GM19023 (cell line): ENCODE measurements around the gene SH2D1A.
"Not testable (repeated sequence)": the region's sequence is repeated elsewhere in the genome, so short reads cannot be mapped to it uniquely, and the experiment has no call there.

Experiments
- ATAC-seq: cut with Tn5 transposase; IDR thresholded peaks from one replicate; pipeline ENCODE4 v1.9.1; 2021; ENCODE audit warnings: mild to moderate bottlenecking, moderate library complexity; ENCODE audit not compliant: unreplicated experiment

SH2D1A gene

DNA sequence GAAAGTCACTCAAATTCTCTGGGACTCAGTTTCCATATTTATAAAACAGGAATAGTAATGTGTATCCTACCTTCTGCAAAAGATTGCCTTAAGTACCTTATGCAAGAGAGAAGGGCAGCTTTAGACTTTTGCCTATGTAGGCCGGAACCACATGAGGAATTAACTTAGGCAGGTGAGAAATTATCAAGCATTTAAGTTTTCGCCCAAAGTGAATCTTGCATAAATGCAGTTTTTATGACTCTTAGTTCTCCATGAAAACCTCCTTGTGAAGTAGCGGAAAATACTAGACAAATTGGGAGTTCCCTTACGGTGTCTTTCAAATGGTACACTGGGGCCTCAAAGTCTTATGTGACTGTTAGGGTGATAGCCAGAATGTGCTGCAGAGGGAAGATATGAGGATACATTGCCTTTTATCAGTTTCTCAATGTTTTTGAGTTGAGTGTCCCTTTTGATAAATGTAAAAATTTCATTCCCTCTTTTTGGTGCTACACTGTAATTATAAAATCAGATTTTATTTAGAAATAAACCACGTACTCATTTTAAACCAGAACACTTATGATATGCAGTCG, 2.6 kb downstream of the SH2D1A start:
- ATAC-seq: no peak

DNA sequence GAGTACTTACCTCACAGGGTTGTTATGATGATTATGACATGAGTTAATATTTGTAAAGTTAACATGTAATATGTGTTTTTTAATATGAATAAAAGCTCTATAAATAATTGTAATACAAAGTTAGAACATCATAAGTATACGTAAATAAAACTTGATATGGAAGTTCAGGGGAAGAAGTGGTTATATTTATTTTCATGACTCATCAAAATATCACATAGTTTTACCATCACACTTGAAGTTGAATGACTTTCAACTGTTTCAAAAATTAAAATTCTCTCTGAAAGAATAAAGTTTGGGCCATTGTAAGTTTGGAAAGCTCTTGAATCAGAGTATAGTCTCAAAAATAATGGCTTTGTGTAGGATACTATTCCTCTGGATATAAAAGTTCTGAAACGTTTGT, 8.3 kb downstream of the SH2D1A start:
- no peak for ATAC-seq

DNA sequence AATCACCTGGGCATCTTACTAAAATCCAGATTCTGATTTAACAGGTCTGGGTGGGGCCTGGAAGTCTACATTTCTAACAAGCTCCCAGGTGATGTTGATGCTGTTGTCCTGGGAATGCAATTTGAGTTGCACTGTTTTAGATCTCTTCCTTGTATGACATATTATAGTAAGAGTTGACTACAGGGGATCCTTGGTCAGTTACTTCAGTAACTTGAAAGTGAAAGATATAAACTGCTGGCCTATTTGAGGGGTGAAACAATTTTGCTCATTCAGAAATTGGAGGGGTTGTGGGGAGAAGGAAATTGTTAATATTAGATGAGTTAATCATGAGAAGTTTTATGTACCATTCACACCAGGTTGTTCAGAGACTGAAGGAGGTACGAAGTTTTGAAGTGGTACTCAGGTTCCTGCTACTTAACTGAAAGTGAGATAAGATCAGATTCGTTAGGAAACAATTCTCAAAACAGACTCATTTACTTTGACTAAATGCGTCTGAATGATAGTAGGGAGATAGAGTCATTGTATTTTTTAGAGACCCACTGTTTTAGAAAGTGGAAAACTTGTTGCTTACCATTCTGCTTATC, 12.5 kb downstream of the SH2D1A start:
- peak; percentile 53 for ATAC-seq

DNA sequence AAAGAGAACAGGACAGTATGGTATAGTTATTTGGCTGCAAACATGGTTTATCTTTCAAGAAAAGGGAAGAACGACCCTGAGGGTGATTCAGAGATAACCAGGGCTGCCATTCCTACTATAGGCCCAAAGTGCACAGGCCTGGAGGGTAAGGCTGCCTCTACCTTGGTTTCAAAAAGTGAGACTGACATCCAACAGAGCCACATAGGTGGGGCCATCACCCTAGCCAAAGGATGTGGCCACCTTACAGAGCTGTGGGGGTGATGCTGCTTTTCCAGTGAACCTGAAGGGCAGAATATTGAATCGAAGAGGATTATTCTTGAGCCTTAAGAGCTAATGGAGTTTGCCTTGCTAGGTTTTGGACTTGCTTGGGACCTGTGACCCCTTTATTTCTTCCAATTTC, 15.7 kb downstream of the SH2D1A start:
- ATAC-seq: no peak

DNA sequence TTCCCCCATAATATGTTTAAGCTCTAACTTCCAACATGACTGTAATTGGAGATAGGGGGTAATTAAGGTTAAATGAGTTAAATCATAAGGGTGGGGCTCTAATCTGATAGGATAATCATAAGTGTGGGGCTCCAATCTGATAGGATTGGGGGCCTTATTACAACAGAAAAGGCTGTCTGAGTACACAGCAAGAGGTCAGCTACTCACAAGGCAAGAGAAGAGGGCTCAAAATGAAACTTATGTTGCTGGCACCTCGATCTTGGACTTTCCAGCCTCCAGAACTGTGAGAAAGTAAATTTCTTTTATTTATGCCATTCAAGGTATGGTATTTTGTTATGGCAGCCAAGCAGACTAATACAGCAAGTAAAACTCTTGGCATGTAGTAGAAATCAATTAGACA, 16.4 kb downstream of the SH2D1A start:
- ATAC-seq: no peak

DNA sequence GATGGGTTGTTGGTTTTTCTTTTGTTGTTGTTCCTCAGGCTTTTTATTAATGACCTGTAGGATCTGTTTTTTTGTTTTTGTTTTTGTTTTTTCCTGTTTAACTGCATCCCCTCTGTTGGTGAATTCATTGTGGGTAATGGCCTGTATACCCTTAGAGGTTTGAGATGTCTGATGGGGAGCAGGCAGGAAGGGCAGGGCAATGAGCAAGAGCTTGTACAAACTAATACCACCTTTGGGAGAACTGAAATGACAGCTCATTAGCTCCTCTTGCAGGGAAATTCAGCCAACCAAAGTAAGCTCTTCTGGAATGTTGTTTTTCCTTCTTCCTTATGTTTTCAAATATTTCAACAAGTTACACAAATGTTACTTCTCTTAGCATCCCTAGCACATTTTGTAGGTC, 23.4 kb downstream of the SH2D1A start:
- ATAC-seq: no peak

DNA sequence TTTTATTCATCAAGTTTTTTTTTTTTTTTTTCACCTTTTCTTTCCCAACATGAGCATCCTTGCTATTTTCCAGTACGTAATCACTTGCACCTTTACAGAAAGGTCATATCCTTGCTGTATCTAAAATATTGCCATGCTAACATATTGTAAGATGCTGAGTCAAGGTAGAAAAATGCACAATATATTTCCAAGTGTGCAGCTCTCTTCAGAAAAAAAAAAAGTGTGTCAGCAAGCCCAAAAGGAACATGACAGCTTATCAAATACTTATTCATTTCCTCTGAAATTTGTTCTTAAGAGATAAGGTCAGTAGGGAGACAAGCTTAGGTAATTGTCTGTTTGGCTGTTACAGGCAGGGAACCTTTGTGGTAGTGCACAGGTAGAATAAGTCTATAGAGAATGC, 27.0 kb downstream of the SH2D1A start:
- ATAC-seq: no peak

DNA sequence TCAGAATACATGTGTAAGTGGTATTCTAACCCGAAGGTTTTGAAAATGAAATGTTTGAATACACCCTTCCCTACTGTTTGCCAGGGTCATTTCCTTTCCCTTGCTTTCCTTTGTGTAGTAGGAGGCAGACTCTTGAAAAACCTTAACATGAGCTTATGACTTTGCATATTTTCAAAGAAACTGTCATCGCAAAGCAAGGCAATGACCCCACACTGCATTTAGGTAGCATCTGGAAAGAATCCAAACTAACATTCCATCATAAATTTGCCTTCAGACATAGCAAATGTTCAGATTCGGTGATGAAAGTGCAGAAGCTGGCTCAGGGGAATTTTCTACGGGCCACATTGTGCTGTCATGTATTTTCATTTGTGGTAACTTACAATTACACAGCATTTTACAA, 32.3 kb downstream of the SH2D1A start:
- ATAC-seq: no peak

DNA sequence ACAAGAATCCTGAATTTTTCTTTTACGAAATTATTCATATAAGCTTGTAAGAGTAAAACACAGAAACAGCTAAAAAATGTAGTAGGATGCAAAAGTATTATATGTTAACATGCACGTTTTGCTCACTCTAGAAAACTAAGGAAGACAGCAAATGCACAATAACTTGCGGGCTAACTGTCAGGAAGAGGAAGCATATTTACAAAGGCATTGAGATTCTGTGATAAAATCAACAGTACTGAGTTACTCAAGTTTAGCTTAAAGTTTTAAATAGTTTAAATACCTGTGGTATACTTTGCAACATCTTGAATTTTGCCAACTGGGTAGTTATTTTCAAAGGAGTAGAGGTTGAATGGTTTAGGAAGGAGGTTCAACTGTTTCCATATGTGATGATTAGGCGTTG, 37.0 kb downstream of the SH2D1A start:
- no peak for ATAC-seq

DNA sequence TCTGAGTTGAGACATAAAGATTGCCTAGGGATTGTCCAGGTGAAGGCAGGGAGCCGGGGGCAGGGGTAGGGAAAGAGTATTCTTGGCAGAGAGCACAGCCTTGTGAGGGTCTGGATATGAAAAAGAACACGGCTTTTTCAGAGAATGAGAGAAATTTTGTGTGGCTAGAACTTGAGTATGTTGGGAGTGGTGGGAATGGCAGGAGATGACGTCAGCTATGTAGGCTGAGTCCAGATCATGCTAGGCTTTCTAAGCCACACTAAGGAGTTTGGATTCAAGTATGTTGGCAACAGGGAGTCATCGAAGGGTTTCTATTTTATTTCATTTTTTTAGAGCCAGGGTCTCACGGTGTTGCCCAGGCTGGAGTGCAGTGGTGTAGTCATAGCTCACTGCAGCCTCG, 40.0 kb downstream of the SH2D1A start:
- ATAC-seq: no peak

DNA sequence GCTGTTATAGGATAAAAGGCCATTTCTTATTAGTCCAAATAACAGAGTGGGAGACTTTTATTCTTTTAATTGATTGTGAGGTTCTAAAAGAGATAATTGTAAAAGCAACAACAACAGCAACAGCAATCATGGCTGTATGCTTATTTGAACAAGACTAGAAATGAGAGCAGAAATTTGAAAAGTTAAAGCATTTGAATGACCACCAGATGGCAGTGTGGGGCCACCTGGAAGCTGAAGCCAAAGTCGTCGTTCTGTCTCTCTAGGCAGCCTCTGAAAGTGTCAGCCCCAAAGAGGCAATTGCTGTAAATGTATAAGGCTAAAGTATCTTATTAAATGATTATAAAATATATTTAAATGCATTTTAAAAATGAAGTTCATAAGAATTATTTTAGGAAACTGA, 42.2 kb downstream of the SH2D1A start:
- peak; percentile 79 for ATAC-seq

DNA sequence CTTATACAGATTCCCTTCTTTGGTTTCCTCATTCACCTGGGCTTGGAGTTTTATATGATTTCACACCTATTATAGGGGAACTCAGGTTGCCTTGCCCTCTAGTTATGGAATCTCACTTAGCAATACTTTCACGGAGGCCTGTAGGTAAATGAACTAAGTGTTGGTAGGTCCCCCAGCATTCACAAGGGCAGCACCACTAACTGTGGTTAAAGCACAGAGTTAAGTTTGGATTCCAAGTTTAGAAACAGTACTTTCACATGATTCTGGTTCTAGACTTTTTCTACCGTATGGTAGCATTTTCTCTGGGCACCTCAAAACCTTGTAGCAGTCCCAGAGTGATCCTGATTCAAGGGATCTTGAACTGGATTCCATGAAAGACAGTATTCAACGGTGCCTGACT, 46.4 kb downstream of the SH2D1A start:
- ATAC-seq: no peak

DNA sequence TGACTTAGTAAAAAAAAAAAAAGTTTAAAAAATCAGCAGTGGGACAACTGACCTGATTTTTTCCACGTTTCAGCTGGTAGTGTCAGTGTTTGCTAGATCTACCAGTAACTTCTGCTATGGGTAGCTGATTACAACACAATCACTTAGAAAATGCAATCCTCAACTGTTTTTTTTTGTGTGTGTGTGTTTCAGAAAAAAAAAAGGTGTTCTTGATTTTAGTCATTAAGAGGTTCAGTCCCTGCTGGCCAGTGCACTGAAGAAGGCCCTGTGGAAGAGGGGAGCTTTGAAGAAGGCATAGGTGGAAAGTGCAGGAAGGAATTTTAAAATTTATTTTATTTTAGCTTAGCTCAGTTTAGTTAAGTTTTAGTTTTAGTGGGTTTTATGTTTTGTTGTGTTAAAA, 46.9 kb downstream of the SH2D1A start:
- ATAC-seq: no peak

DNA sequence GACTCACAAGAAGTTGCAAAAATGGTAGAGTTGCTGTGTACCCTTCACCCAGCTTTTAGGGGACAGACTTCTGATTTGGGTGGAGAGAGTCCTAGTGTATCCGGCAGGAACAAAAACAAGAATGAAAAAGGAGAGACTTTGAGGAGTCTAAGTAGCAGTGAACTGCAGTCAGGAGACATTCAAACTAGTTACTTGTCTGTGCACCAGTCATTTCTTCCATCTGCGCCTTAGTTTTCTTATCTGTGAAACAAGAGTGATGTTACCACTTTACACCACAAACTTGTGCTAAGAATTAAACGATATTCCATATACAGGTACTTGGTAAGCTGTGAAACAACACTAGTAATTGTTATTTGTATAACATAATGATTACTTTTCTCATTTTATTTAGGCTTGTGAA, 47.3 kb downstream of the SH2D1A start:
- no peak for ATAC-seq

DNA sequence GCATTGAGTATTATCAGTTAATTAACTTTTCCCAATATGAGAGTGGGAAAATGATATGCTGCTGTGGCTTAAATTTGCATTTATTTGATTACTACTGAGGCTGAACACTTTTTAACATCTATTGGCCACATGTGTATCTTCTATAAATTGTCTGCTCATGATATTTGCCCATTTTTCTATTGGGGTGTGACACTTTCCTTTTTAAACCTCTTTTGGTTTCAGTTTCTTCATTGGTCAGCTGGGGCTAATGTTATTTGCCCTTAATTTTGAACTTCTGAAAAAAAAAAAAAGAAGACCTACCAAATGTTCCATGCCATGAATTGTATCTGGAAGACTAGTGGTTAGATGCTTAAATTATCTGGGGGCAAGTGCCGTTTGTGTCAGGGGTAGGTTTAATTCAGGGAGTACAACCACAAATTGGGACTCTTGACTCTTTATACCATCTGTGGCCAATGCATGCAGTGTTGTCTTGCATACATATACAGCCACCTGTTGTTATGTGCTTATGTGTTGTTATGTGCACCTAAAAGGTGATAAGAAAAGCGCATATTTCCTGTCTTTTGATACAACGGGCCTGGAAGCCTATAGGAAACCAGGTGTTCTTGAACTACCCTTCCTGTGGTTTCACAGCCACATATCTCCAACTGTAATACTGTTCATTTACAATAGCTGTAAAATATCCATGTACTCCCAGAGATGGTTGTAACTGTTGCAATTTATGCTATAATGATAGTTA, 49.0 kb downstream of the SH2D1A start:
- ATAC-seq: peak; percentile 53

DNA sequence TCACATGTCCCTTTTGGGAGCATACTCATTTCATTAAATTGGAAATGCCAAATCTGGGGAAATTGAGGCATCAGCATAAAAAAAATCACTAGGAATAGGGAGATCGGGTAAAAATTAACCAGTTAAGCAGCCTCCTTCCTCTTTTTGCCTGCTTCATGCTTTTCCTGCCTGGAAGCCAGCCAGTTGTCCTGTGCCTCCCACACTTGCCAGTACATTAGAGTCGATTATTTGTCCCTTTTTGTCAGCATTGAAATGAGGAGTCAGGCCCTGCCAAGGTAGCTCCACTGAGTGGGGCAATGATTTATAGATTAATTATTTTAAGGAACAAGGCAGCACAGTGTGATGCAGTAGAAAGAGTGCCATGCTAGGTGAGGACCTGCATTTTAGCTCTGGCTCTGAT, 55.3 kb downstream of the SH2D1A start:
- ATAC-seq: no peak

DNA sequence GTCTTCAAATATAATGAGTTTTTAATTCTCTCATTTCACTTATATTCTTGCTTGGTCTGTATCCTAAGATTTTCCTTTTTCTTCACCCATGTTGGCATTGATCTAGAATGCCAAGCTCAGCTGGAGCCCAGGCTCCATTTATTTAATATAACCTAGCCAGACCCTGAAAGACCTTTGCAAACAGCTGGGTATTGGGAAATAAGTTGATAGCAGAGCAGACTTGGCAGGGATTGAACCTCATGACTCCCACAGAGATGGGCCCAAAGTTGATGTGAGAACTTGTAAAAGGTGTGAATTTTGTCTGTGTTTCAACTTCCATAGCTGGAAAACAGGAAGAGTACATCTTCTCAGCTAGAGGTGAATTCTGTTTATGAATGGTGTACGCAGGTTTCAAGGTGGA, 59.5 kb downstream of the SH2D1A start:
- ATAC-seq: no peak

DNA sequence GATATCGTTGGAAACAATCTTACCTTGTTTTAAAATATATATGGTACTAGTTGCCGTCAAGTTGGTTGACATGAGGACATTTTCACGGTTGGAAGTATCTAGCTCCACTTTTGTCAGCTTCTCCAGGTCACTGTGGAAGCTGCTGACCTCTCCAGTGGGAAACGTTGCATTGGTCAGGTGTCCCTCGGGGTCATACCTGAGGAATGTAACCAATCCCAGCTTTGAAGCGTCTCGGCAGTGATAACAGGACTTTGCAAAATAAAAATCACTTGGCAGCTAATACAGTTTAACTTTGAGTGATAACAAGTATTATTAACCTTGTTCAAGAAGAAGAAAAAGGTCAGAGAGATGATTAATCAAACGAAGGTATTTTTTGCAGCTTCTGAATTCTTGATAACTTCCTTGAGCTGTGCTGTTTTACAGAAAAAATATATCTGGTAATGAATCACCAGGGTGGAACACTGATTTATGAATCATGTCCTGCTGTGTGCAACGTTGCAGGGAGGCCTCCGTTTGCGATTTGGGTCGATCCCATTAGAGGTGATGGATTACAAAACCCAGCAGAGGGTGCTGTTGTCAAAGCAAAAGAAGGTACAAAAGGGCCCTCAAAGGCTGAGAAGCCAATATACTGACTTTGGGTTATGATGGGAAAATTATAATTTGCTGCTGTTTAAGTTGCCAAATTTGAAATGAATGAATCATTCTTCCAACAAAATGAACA, 60.1 kb downstream of the SH2D1A start:
- ATAC-seq: peak; percentile 89

DNA sequence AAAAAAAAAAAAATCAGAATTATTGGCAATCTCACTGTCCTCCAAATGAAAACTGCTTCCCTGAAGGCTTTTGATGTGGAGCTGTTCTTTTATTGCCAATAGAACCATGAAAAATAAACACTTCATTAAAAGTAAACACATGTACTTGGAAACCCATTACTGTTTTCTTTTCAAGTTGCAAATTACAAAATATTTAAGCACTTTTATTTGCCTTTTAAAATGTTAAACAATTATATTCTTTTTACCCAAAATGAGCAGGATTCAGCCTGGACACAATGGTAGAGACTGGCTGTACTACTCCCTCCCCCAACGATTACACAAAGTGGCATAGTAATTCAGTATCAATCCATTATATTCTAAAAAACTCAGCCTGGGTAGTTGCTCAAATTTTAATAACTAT, 60.9 kb downstream of the SH2D1A start:
- no peak for ATAC-seq

DNA sequence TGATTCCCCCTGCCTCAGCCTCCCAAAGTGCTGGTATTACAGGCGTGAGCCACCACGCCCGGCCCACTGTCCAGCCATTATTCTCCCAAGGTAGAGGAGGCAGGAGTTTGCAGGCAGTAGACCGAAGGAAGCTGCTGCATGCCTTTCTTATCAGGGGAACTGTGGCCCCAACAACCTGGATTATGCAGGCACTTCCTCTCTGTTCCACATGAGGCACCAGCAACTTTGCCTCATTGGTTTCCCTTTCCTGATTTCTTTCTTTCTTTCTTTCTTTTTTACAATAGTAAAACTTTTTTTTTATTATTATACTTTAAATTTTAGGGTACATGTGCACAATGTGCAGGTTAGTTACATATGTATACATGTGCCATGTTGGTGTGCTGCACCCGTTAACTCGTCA, 62.0 kb downstream of the SH2D1A start:
- not testable (repeated sequence) for ATAC-seq

DNA sequence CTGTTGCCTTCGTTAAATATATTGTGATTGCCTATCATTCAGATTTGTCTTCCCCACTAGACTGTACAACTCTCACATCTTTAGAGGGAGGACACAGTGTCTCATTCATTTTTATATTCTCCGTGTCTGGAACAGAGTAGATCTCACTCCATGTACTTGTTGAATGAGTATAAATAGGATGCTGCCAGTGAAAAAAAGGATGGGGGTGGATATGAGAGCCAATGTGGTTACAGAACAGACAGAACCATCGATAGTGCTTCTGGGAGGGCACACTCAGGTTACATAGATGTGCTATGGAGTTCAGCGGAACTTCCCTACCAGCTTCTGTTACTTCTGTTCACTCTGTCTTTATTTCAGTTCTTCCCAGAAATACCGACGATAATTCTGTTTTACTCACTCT, 66.9 kb downstream of the SH2D1A start:
- ATAC-seq: no peak

DNA sequence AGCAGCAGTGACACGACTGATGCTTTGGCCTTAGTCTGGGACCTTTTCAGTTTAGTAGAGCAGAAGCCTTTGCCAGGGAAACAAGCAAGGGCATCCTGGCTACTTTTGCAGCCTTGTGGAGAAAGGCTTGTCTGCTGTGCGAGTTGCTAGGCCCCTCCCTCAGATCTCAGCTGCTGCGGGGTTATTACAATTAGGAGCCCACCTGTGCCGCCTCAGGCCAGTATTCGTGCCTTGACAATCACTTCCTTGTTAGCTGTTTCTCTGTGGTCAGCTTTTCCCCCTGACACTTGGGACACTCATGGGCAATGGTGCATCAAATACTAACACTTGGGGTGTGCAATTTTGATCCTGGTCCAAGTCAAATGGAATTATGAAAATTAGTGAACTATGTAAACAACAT, 67.9 kb downstream of the SH2D1A start:
- no peak for ATAC-seq
